ENCODE results near the gene TFCP2L1. TPM values are rescaled to one million over a fixed set of nuclear protein-coding genes. Genes with fewer than 3 reads are reported as not detected.

TFCP2L1 gene
- total and polyA plus RNA-seq, 4 donors, result 0.06 to 1.5 (median 0.36) TPM

- no peaks in the 10 kb centered on the region for H3K36me3 ChIP-seq (ENCODE audit: control insufficient read depth in 4 of 4, insufficient read depth in 3 of 4, low read depth in 1 of 4, low read length in 3 of 4)
- no peaks in the 10 kb centered on the region for H3K9me3 ChIP-seq (ENCODE audit: control insufficient read depth in 4 of 4, low read length in 3 of 4)
- no peak for DNase-seq (ENCODE audit: low spot score)
- TF ChIP-seq YY1 (IDR thresholded peaks at IDR 0.05) (no peak), FOXA2 (IDR thresholded peaks at IDR 0.05) (no peak), NR2F2 (IDR thresholded peaks at IDR 0.05) (no peak), JUND (IDR thresholded peaks at IDR 0.05) (no peak), TAF1 (conservative IDR thresholded peaks at IDR 0.05) (no peak), HNF4G (IDR thresholded peaks at IDR 0.05) (no peak), RAD21 (IDR thresholded peaks at IDR 0.05) (no peak), GABPA (IDR thresholded peaks at IDR 0.05 in 1 of 2, conservative IDR thresholded peaks at IDR 0.05 in 1 of 2) (no peak), HNF4A (conservative IDR thresholded peaks at IDR 0.05) (no peak), EGR1 (IDR thresholded peaks at IDR 0.05; ENCODE audit: low read depth in 2 of 2) (no peak), SP1 (IDR thresholded peaks at IDR 0.05) (no peak), RXRA (IDR thresholded peaks at IDR 0.05) (no peak), FOXA1 (IDR thresholded peaks at IDR 0.05) (no peak)
- TF ChIP-seq, protein P1, sequence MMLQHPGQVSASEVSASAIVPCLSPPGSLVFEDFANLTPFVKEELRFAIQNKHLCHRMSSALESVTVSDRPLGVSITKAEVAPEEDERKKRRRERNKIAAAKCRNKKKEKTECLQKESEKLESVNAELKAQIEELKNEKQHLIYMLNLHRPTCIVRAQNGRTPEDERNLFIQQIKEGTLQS (IDR thresholded peaks at IDR 0.05), result no peak
- TF ChIP-seq, protein P2, sequence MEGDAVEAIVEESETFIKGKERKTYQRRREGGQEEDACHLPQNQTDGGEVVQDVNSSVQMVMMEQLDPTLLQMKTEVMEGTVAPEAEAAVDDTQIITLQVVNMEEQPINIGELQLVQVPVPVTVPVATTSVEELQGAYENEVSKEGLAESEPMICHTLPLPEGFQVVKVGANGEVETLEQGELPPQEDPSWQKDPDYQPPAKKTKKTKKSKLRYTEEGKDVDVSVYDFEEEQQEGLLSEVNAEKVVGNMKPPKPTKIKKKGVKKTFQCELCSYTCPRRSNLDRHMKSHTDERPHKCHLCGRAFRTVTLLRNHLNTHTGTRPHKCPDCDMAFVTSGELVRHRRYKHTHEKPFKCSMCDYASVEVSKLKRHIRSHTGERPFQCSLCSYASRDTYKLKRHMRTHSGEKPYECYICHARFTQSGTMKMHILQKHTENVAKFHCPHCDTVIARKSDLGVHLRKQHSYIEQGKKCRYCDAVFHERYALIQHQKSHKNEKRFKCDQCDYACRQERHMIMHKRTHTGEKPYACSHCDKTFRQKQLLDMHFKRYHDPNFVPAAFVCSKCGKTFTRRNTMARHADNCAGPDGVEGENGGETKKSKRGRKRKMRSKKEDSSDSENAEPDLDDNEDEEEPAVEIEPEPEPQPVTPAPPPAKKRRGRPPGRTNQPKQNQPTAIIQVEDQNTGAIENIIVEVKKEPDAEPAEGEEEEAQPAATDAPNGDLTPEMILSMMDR (IDR thresholded peaks at IDR 0.05; ENCODE audit: low read depth, low read length, missing input control), result no peak
- TF ChIP-seq, protein P3, sequence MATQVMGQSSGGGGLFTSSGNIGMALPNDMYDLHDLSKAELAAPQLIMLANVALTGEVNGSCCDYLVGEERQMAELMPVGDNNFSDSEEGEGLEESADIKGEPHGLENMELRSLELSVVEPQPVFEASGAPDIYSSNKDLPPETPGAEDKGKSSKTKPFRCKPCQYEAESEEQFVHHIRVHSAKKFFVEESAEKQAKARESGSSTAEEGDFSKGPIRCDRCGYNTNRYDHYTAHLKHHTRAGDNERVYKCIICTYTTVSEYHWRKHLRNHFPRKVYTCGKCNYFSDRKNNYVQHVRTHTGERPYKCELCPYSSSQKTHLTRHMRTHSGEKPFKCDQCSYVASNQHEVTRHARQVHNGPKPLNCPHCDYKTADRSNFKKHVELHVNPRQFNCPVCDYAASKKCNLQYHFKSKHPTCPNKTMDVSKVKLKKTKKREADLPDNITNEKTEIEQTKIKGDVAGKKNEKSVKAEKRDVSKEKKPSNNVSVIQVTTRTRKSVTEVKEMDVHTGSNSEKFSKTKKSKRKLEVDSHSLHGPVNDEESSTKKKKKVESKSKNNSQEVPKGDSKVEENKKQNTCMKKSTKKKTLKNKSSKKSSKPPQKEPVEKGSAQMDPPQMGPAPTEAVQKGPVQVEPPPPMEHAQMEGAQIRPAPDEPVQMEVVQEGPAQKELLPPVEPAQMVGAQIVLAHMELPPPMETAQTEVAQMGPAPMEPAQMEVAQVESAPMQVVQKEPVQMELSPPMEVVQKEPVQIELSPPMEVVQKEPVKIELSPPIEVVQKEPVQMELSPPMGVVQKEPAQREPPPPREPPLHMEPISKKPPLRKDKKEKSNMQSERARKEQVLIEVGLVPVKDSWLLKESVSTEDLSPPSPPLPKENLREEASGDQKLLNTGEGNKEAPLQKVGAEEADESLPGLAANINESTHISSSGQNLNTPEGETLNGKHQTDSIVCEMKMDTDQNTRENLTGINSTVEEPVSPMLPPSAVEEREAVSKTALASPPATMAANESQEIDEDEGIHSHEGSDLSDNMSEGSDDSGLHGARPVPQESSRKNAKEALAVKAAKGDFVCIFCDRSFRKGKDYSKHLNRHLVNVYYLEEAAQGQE (IDR thresholded peaks at IDR 0.05), result no peak
- TF ChIP-seq, protein P4, sequence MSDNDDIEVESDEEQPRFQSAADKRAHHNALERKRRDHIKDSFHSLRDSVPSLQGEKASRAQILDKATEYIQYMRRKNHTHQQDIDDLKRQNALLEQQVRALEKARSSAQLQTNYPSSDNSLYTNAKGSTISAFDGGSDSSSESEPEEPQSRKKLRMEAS (IDR thresholded peaks at IDR 0.05), result no peak
- TF ChIP-seq, protein P5, sequence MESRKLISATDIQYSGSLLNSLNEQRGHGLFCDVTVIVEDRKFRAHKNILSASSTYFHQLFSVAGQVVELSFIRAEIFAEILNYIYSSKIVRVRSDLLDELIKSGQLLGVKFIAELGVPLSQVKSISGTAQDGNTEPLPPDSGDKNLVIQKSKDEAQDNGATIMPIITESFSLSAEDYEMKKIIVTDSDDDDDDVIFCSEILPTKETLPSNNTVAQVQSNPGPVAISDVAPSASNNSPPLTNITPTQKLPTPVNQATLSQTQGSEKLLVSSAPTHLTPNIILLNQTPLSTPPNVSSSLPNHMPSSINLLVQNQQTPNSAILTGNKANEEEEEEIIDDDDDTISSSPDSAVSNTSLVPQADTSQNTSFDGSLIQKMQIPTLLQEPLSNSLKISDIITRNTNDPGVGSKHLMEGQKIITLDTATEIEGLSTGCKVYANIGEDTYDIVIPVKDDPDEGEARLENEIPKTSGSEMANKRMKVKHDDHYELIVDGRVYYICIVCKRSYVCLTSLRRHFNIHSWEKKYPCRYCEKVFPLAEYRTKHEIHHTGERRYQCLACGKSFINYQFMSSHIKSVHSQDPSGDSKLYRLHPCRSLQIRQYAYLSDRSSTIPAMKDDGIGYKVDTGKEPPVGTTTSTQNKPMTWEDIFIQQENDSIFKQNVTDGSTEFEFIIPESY (IDR thresholded peaks at IDR 0.05), result no peak
- no peaks in the 10 kb centered on the region for H3K4me1 ChIP-seq (ENCODE audit: control insufficient read depth in 4 of 4, insufficient read depth in 4 of 4, low read length in 3 of 4)
- H3K4me3 ChIP-seq (ENCODE audit: low read depth in 1 of 3, low read length in 3 of 3), result no peak overlapping the region
- H3K27ac ChIP-seq (ENCODE audit: low read depth in 1 of 2, low read length in 2 of 2), result no peak overlapping the region
- 86% methylated on average over 9 of the region's 9 CpGs for WGBS
- no peaks in the 10 kb centered on the region for H3K27me3 ChIP-seq (ENCODE audit: control insufficient read depth in 4 of 4, insufficient read depth in 4 of 4, low read length in 3 of 4)
- no peak overlapping the region for H3K9ac ChIP-seq (ENCODE audit: low read depth in 1 of 2, low read length in 2 of 2)
Measured at GRCh38 chr2:121294881-121295840, 10.2 kb upstream of the TFCP2L1 start.

Measured in liver (tissue), 9 donors.